Measurements from ENCODE around the gene GPC3. TPM values are rescaled to one million over a fixed set of nuclear protein-coding genes. Genes with fewer than 3 reads are reported as not detected.

GPC3 gene
- total RNA-seq, 1 experiment from 2014 or later = not detected

DNA sequence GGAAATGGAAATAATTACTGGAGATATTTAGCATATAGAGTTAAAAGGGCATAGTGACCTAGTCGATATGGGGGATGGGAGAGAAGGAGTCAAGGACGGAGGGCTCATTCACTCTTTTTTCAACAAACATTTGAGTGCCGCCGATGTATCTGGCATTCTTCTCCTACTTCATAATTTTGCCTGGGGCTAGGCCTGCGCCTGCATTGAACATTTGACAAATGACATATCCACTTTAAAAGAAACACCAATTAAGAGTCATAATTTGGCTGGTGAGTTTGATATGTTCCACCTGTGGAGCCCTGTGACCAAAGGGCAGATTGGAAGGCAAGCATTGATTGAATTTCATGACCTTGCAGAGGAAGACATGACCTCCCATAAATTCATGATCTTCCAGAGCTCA is 2.6 kb upstream of the GPC3 start:
- no peaks in the 10 kb centered on the region for H3K9me2 ChIP-seq (ENCODE audit: insufficient read depth)
- DNase-seq = no peak
- intact Hi-C loops (cut with micrococcal nuclease; ENCODE audit: unreplicated experiment) = no loop called here
- H3K9me3 ChIP-seq (ENCODE audit: insufficient read depth, low read depth) = no peaks in the 10 kb centered on the region
- no peaks in the 10 kb centered on the region for H4K20me1 ChIP-seq (ENCODE audit: insufficient read depth)
- no peaks in the 10 kb centered on the region for H3K4me1 ChIP-seq (replicated peaks; ENCODE audit: insufficient read depth)
- no peaks in the 10 kb centered on the region for H3K36me3 ChIP-seq (ENCODE audit: low read depth)
- H3K4me2 ChIP-seq = no peak overlapping the region
- no peak overlapping the region for H3K4me3 ChIP-seq
- CTCF ChIA-PET = no interaction called here
- POLR2A ChIA-PET (ENCODE audit: unreplicated experiment) = no interaction called here
- H3K79me2 ChIP-seq (ENCODE audit: low read depth) = no peaks in the 10 kb centered on the region
- no peak overlapping the region for H3K27ac ChIP-seq
- no TSS peak for BruUV-seq (replicated peaks)
- H3F3A ChIP-seq (ENCODE audit: insufficient read depth, low read depth) = no peaks in the 10 kb centered on the region
- H3K27me3 ChIP-seq (ENCODE audit: insufficient read depth, low read depth) = no peaks in the 10 kb centered on the region; the same call in 1 of the 2 replicates
- H2AFZ ChIP-seq = no peak overlapping the region
- TF ChIP-seq, protein P1, sequence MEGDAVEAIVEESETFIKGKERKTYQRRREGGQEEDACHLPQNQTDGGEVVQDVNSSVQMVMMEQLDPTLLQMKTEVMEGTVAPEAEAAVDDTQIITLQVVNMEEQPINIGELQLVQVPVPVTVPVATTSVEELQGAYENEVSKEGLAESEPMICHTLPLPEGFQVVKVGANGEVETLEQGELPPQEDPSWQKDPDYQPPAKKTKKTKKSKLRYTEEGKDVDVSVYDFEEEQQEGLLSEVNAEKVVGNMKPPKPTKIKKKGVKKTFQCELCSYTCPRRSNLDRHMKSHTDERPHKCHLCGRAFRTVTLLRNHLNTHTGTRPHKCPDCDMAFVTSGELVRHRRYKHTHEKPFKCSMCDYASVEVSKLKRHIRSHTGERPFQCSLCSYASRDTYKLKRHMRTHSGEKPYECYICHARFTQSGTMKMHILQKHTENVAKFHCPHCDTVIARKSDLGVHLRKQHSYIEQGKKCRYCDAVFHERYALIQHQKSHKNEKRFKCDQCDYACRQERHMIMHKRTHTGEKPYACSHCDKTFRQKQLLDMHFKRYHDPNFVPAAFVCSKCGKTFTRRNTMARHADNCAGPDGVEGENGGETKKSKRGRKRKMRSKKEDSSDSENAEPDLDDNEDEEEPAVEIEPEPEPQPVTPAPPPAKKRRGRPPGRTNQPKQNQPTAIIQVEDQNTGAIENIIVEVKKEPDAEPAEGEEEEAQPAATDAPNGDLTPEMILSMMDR (conservative IDR thresholded peaks at IDR 0.05) = no peak
- TF ChIP-seq EZH2 (IDR thresholded peaks at IDR 0.05; ENCODE audit: low read depth) = no peak

DNA sequence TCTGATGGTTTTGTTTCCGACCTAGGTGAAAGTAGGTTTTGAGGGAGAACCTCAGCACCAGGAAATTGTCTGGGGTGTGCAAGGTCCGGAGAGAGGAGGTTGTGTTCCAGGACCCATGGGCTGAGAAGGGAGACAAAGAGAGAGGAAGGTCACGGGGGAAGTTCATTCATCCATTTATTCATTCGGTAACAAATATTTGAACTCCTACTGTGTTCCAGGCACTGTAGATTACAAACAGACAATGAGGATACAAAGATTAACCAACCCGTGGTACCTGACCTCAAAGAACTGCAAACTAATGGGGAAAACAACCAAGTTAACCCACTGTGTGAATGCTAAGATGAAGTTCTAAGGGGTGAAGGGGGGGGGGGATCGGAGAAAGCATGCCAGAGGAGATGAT is 1.8 kb upstream of the GPC3 start:
- H3K4me2 ChIP-seq = no peak overlapping the region
- CTCF ChIA-PET = no interaction called here
- POLR2A ChIA-PET (ENCODE audit: unreplicated experiment) = no interaction called here

DNA sequence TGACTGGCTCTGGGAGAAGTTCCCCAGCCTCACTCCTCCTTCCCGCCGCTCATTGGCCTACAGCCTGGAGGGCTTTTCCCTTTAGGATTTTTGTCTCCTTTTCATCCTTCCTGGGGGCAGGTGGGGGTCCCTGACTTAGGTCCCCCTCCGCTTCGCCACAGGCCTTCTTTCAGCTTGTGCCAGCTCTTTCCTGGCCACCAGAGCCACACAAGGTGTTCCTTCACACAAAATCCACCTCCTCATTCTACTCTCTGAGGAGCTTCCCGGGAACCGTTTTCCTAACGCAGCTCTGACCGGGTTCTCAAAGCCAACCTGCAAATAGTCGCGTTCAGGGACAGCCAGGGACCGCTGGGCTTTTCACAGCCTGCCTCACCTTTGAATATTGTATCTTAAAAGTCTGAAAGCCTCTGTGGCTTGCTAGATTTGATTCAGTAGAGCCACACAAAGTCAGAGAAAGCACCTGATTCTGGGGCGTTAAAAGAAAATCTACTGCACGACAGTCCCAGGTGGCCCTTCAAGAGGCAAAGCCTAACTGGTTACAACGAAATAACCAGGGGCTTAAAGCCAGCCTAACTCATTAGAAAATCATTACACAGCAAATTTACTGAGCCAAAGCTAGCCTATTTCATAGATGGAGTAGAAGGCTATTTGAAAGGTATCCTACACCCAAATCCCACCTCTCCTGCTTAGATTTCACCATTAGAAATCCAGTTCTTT is 731 bp upstream of the GPC3 start:
- Histone ChIP-seq H3K27ac (no peak overlapping the region), H3F3A (ENCODE audit: insufficient read depth, low read depth) (no peaks in the 10 kb centered on the region), H3K36me3 (ENCODE audit: low read depth) (no peaks in the 10 kb centered on the region), H3K4me2 (no peak overlapping the region), H3K4me1 (replicated peaks; ENCODE audit: insufficient read depth) (no peaks in the 10 kb centered on the region), H3K9me2 (ENCODE audit: insufficient read depth) (no peaks in the 10 kb centered on the region), H3K27me3 (ENCODE audit: insufficient read depth, low read depth) (no peaks in the 10 kb centered on the region; the same call in 1 of the 2 replicates), H3K79me2 (ENCODE audit: low read depth) (no peaks in the 10 kb centered on the region), H2AFZ (no peak overlapping the region), H3K4me3 (no peak overlapping the region), H4K20me1 (ENCODE audit: insufficient read depth) (no peaks in the 10 kb centered on the region), H3K9me3 (ENCODE audit: insufficient read depth, low read depth) (no peaks in the 10 kb centered on the region)
- intact Hi-C loops (cut with micrococcal nuclease; ENCODE audit: unreplicated experiment) = no loop called here
- ChIA-PET CTCF (no interaction called here), POLR2A (ENCODE audit: unreplicated experiment) (no interaction called here)
- no TSS peak for BruUV-seq (replicated peaks)
- no peak for DNase-seq
- no peak for TF ChIP-seq EZH2 (IDR thresholded peaks at IDR 0.05; ENCODE audit: low read depth)
- TF ChIP-seq, protein P1 (conservative IDR thresholded peaks at IDR 0.05) = no peak

More for the DNA sequence above, 1.8 kb upstream of the GPC3 start:
- H3K9me2 ChIP-seq (ENCODE audit: insufficient read depth) = no peaks in the 10 kb centered on the region
- no peaks in the 10 kb centered on the region for H4K20me1 ChIP-seq (ENCODE audit: insufficient read depth)
- intact Hi-C loops (cut with micrococcal nuclease; ENCODE audit: unreplicated experiment) = no loop called here
- TF ChIP-seq, protein P1 (conservative IDR thresholded peaks at IDR 0.05) = no peak
- no peak for TF ChIP-seq EZH2 (IDR thresholded peaks at IDR 0.05; ENCODE audit: low read depth)
- no peaks in the 10 kb centered on the region for H3K4me1 ChIP-seq (replicated peaks; ENCODE audit: insufficient read depth)
- H3K79me2 ChIP-seq (ENCODE audit: low read depth) = no peaks in the 10 kb centered on the region
- H3K4me3 ChIP-seq = no peak overlapping the region
- BruUV-seq (replicated peaks) = no TSS peak
- no peaks in the 10 kb centered on the region; the same call in 1 of the 2 replicates for H3K27me3 ChIP-seq (ENCODE audit: insufficient read depth, low read depth)
- no peaks in the 10 kb centered on the region for H3K9me3 ChIP-seq (ENCODE audit: insufficient read depth, low read depth)
- H3F3A ChIP-seq (ENCODE audit: insufficient read depth, low read depth) = no peaks in the 10 kb centered on the region
- H3K36me3 ChIP-seq (ENCODE audit: low read depth) = no peaks in the 10 kb centered on the region
- DNase-seq = no peak
- H2AFZ ChIP-seq = no peak overlapping the region
- H3K27ac ChIP-seq = no peak overlapping the region
